Upper lobe of left lung (tissue), 4 donors: Measurements from ENCODE around the gene MRPL51.

Experiments used
- EP300 ChIP-seq, 4 donors: sonication (generic); formaldehyde crosslinking; IDR thresholded peaks; one replicate each; pipeline ENCODE4 v1.5.1; 2017; ENCODE audit warnings: antibody characterized with exemption in 4 of 4, control low read depth in 2 of 4
- POLR2A ChIP-seq, 4 donors: fragments of 450-650 bp; IDR thresholded peaks; one replicate each; pipeline ENCODE4 v1.5.1; 2016 to 2017; ENCODE audit warnings: antibody characterized with exemption in 4 of 4, mild to moderate bottlenecking in 2 of 4
- POLR2AphosphoS5 ChIP-seq, 2 donors: sonication (generic); formaldehyde crosslinking; IDR thresholded peaks; one replicate each; pipeline ENCODE4 v1.5.1; 2017; ENCODE audit warnings: antibody characterized with exemption in 2 of 2
- TF ChIP-seq, protein P1 (sequence below), 6 experiments: fragments of 450-650 bp in 4 of 6; fragments of 200-600 bp in 2 of 6; sonication (generic) in 2 of 6; IDR thresholded peaks; one replicate each; pipeline ENCODE4 v1.5.1; 2016 to 2019; ENCODE audit warnings: antibody characterized with exemption in 6 of 6

- TF ChIP-seq, protein P1, sequence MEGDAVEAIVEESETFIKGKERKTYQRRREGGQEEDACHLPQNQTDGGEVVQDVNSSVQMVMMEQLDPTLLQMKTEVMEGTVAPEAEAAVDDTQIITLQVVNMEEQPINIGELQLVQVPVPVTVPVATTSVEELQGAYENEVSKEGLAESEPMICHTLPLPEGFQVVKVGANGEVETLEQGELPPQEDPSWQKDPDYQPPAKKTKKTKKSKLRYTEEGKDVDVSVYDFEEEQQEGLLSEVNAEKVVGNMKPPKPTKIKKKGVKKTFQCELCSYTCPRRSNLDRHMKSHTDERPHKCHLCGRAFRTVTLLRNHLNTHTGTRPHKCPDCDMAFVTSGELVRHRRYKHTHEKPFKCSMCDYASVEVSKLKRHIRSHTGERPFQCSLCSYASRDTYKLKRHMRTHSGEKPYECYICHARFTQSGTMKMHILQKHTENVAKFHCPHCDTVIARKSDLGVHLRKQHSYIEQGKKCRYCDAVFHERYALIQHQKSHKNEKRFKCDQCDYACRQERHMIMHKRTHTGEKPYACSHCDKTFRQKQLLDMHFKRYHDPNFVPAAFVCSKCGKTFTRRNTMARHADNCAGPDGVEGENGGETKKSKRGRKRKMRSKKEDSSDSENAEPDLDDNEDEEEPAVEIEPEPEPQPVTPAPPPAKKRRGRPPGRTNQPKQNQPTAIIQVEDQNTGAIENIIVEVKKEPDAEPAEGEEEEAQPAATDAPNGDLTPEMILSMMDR (IDR thresholded peaks at IDR 0.05) = no peak
- no peak for TF ChIP-seq POLR2AphosphoS5 (IDR thresholded peaks at IDR 0.05)
- no peak for TF ChIP-seq EP300 (IDR thresholded peaks at IDR 0.05)
- TF ChIP-seq POLR2A (IDR thresholded peaks at IDR 0.05) = no peak
Observed at GRCh38 chr12:6469609-6470374, 23.3 kb downstream of the MRPL51 start.
